Loucy (cell line): Measurements from ENCODE around the gene DYNLT2.

Source experiments
- H2AFZ ChIP-seq: fragments of 200-600 bp; sonication (generic); 2 replicates; pipeline ENCODE4 v1.6.0; 2016; ENCODE audit warnings: antibody characterized with exemption, mild to moderate bottlenecking, low read length, moderate library complexity
- H3F3A ChIP-seq: fragments of 200-600 bp; 2 replicates; pipeline ENCODE4 v1.6.0; 2016; ENCODE audit warnings: antibody characterized with exemption, low read depth, mild to moderate bottlenecking
- H3K27me3 ChIP-seq: fragments of 200-600 bp; sonication (generic); 2 replicates; pipeline ENCODE4 v1.6.1; 2014; ENCODE audit warnings: low read length, mild to moderate bottlenecking; ENCODE audit not compliant: insufficient read depth, poor library complexity, severe bottlenecking
- H3K36me3 ChIP-seq: fragments of 200-600 bp; sonication (generic); 2 replicates; pipeline ENCODE4 v1.6.1; 2016; ENCODE audit warnings: low read length; ENCODE audit not compliant: insufficient read depth
- H3K4me1 ChIP-seq: fragments of 200-600 bp; sonication (generic); 2 replicates; pipeline ENCODE4 v1.5.1; 2014; ENCODE audit warnings: low read length, mild to moderate bottlenecking; ENCODE audit not compliant: insufficient read depth, poor library complexity, severe bottlenecking
- H3K4me2 ChIP-seq: fragments of 200-600 bp; sonication (generic); 2 replicates; pipeline ENCODE4 v1.6.0; 2014; ENCODE audit warnings: antibody characterized with exemption, low read length, low read depth, mild to moderate bottlenecking; ENCODE audit not compliant: poor library complexity, severe bottlenecking
- H3K4me3 ChIP-seq: fragments of 200-600 bp; sonication (generic); 2 replicates; pipeline ENCODE4 v1.5.1; 2014; ENCODE audit warnings: low read length, mild to moderate bottlenecking, mixed read lengths; ENCODE audit not compliant: poor library complexity, severe bottlenecking
- H3K79me2 ChIP-seq: fragments of 200-600 bp; sonication (generic); 2 replicates; pipeline ENCODE4 v1.6.1; 2014; ENCODE audit warnings: low read length; ENCODE audit not compliant: insufficient read depth
- H3K9ac ChIP-seq: fragments of 200-600 bp; sonication (generic); 2 replicates; pipeline ENCODE4 v1.6.0; 2014; ENCODE audit warnings: mild to moderate bottlenecking, low read depth, low read length, moderate library complexity; ENCODE audit not compliant: poor library complexity, severe bottlenecking
- H3K9me2 ChIP-seq: fragments of 200-600 bp; sonication (generic); replicated peaks from 2 replicates; pipeline ENCODE4 v1.6.1; 2016; ENCODE audit warnings: low read depth, low read length, mixed read lengths
- H3K9me3 ChIP-seq: fragments of 200-600 bp; sonication (generic); 2 replicates; pipeline ENCODE4 v1.6.1; 2014; ENCODE audit warnings: mild to moderate bottlenecking, antibody characterized with exemption, low read length, low read depth; ENCODE audit not compliant: insufficient read depth
- H4K20me1 ChIP-seq: fragments of 200-600 bp; sonication (generic); 2 replicates; pipeline ENCODE4 v1.6.0; 2014; ENCODE audit warnings: antibody characterized with exemption, low read length, mild to moderate bottlenecking; ENCODE audit not compliant: insufficient read depth, poor library complexity, severe bottlenecking
- EZH2phosphoT487 ChIP-seq: fragments of 200-600 bp; IDR thresholded peaks from 2 replicates; pipeline ENCODE4 v1.6.1; 2018; ENCODE audit warnings: antibody characterized with exemption, mild to moderate bottlenecking, moderate library complexity, borderline replicate concordance
- TF ChIP-seq, protein P1 (sequence below): fragments of 200-600 bp; sonication (generic); conservative IDR thresholded peaks from 2 replicates; pipeline ENCODE4 v1.5.1; 2014; ENCODE audit warnings: mild to moderate bottlenecking, antibody characterized with exemption, low read length

Gene DYNLT2

DNA sequence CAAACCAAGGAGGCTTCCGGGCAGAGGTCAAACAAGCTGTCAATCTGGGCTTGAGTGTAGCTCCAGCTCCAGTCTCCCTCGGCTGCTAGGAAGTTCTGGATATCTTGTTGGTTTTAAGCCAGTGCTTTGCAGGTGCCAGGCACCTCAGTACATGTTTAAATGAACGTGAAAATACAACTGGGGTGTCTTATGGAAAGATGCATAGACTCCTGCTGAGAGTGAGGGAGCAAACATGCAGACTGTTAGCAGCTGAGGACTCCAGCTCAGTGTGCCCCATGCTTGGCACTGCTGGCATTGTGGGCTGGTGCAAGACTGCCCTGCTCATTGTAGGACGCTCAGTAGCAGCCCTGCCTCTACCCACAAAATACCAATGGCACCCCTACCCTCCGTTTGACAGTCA, 28.5 kb upstream of the DYNLT2 start:
- no peaks in the 10 kb centered on the region for H3K9me2 ChIP-seq
- no peaks in the 10 kb centered on the region for H4K20me1 ChIP-seq
- no peak overlapping the region for H3K4me2 ChIP-seq
- H3F3A ChIP-seq, result no peaks in the 10 kb centered on the region
- no peak overlapping the region for H2AFZ ChIP-seq
- no peaks in the 10 kb centered on the region for H3K9me3 ChIP-seq
- H3K27me3 ChIP-seq, result no peaks in the 10 kb centered on the region
- H3K9ac ChIP-seq, result no peak overlapping the region
- no peaks in the 10 kb centered on the region for H3K4me1 ChIP-seq
- no peaks in the 10 kb centered on the region for H3K79me2 ChIP-seq
- H3K4me3 ChIP-seq, result no peak overlapping the region
- TF ChIP-seq, protein P1, sequence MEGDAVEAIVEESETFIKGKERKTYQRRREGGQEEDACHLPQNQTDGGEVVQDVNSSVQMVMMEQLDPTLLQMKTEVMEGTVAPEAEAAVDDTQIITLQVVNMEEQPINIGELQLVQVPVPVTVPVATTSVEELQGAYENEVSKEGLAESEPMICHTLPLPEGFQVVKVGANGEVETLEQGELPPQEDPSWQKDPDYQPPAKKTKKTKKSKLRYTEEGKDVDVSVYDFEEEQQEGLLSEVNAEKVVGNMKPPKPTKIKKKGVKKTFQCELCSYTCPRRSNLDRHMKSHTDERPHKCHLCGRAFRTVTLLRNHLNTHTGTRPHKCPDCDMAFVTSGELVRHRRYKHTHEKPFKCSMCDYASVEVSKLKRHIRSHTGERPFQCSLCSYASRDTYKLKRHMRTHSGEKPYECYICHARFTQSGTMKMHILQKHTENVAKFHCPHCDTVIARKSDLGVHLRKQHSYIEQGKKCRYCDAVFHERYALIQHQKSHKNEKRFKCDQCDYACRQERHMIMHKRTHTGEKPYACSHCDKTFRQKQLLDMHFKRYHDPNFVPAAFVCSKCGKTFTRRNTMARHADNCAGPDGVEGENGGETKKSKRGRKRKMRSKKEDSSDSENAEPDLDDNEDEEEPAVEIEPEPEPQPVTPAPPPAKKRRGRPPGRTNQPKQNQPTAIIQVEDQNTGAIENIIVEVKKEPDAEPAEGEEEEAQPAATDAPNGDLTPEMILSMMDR, result no peak
- no peak for TF ChIP-seq EZH2phosphoT487
- H3K36me3 ChIP-seq, result peaks cover 3% of the 10 kb centered on the region; the same call in 1 of the 2 replicates

GRCh38 chr6:169779092-169779815, 27.9 kb upstream of the DYNLT2 start:
- peaks cover 3% of the 10 kb centered on the region for H3K4me1 ChIP-seq
- TF ChIP-seq, protein P1, result no peak
- TF ChIP-seq EZH2phosphoT487, result no peak
- no peak overlapping the region for H3K9ac ChIP-seq

DNA sequence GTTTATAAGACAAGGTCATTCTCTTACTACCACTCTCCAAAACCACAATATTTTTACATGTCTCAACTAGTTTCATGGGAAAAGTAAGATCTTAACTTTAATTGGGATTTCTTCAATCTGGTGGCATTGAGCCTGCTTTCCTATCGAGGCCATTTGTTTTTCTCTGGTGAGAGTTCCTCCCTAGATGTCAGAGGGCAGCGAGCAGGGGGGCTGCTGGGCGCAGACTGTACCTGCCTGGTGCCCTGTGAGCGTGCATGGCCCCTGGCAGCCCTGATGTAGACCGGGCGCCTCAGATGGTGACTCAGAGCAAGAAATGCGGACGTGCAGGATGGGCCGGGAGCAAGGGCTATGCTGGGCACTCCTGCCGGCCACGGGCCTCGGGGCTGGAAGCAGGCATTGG, 27.3 kb upstream of the DYNLT2 start:
- no peak for TF ChIP-seq EZH2phosphoT487
- TF ChIP-seq, protein P1, result no peak
- no peak overlapping the region for H2AFZ ChIP-seq
- H3F3A ChIP-seq, result no peaks in the 10 kb centered on the region
- H3K79me2 ChIP-seq, result no peaks in the 10 kb centered on the region
- H3K9me2 ChIP-seq, result no peaks in the 10 kb centered on the region
- no peak overlapping the region for H3K4me3 ChIP-seq
- H3K9me3 ChIP-seq, result no peaks in the 10 kb centered on the region
- H3K27me3 ChIP-seq, result no peaks in the 10 kb centered on the region
- no peaks in the 10 kb centered on the region for H4K20me1 ChIP-seq
- peaks cover 3% of the 10 kb centered on the region; the same call in 1 of the 2 replicates for H3K36me3 ChIP-seq
- peaks cover 5% of the 10 kb centered on the region for H3K4me1 ChIP-seq
- no peak overlapping the region for H3K9ac ChIP-seq
- no peak overlapping the region for H3K4me2 ChIP-seq

More at GRCh38 chr6:169779092-169779815, 27.9 kb upstream of the DYNLT2 start:
- no peaks in the 10 kb centered on the region for H4K20me1 ChIP-seq
- H3K4me3 ChIP-seq, result no peak overlapping the region
- no peak overlapping the region for H3K4me2 ChIP-seq
- H3K9me3 ChIP-seq, result no peaks in the 10 kb centered on the region
- H3F3A ChIP-seq, result no peaks in the 10 kb centered on the region
- no peaks in the 10 kb centered on the region for H3K79me2 ChIP-seq
- no peak overlapping the region for H2AFZ ChIP-seq
- H3K9me2 ChIP-seq, result no peaks in the 10 kb centered on the region
- H3K27me3 ChIP-seq, result no peaks in the 10 kb centered on the region
- H3K36me3 ChIP-seq, result peaks cover 3% of the 10 kb centered on the region; the same call in 1 of the 2 replicates
